Measurements from ENCODE around the gene MLH1. TPM values are rescaled to one million over a fixed set of nuclear protein-coding genes. Genes with fewer than 3 reads are reported as not detected.

The MLH1 gene
- polyA plus RNA-seq, 1 experiment = 38.2 TPM

DNA sequence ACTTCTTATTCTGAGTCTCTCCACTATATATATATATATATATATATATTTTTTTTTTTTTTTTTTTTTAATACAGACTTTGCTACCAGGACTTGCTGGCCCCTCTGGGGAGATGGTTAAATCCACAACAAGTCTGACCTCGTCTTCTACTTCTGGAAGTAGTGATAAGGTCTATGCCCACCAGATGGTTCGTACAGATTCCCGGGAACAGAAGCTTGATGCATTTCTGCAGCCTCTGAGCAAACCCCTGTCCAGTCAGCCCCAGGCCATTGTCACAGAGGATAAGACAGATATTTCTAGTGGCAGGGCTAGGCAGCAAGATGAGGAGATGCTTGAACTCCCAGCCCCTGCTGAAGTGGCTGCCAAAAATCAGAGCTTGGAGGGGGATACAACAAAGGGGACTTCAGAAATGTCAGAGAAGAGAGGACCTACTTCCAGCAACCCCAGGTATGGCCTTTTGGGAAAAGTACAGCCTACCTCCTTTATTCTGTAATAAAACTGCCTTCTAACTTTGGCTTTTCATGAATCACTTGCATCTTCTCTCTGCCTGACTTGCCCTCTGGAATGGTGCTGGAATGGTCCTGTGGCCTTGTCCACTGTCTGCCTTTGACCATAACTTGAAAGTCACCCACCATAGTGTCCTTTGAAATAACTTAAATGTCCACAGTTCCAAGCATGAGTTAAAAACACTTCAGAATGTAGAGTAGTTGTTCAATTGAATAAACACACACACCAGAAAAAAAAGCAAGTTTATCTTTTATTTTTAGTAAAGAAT lies 32.4 kb downstream of the MLH1 start:
- H3K27me3 ChIP-seq (ENCODE audit: control insufficient read depth, insufficient read depth, low read length) = no peaks in the 10 kb centered on the region
- TF ChIP-seq, protein P1, sequence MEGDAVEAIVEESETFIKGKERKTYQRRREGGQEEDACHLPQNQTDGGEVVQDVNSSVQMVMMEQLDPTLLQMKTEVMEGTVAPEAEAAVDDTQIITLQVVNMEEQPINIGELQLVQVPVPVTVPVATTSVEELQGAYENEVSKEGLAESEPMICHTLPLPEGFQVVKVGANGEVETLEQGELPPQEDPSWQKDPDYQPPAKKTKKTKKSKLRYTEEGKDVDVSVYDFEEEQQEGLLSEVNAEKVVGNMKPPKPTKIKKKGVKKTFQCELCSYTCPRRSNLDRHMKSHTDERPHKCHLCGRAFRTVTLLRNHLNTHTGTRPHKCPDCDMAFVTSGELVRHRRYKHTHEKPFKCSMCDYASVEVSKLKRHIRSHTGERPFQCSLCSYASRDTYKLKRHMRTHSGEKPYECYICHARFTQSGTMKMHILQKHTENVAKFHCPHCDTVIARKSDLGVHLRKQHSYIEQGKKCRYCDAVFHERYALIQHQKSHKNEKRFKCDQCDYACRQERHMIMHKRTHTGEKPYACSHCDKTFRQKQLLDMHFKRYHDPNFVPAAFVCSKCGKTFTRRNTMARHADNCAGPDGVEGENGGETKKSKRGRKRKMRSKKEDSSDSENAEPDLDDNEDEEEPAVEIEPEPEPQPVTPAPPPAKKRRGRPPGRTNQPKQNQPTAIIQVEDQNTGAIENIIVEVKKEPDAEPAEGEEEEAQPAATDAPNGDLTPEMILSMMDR (IDR thresholded peaks at IDR 0.05; ENCODE audit: low read depth, low read length) = no peak
- DNase-seq (ENCODE audit: low read depth, low spot score) = no peak
- H3K4me3 ChIP-seq (ENCODE audit: low read depth, low read length) = no peak overlapping the region
- H3K9me3 ChIP-seq (ENCODE audit: control insufficient read depth, insufficient read depth, low read length) = no peaks in the 10 kb centered on the region; the same call in 1 of the 2 replicates
- H3K27ac ChIP-seq (ENCODE audit: low read depth, low read length) = no peak overlapping the region
- CTCF ChIA-PET = interaction anchor here (0.7 to 2.6 kb wide), 5 partner anchors 10 to 195 kb away, joined by 3 to 29 read pairs (median 3); no protein-coding TSS in a partner anchor
- POLR2A ChIA-PET = no interaction called here

DNA sequence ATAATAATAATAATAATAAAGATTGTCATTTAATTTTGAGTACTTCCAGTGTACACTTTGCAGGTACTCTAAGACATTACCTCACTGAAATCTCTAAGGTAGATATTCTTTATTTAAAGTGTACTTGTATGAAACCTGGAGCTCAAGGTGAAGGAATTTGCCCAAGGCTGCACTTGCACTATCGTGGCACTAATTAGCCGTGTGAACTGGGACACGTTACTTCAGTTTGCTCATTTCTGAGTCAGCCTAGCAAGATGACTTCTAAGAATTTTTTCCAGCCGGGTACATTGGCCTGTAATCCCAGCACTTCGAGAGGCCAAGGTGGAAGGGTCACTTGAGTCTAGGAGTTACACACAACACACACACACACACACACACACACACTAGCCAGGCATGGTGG lies 33.5 kb downstream of the MLH1 start:
- CTCF ChIA-PET = interaction anchor here (1.0 to 1.1 kb wide), 2 partner anchors 54 to 186 kb away, joined by 3 read pairs; no protein-coding TSS in a partner anchor

DNA sequence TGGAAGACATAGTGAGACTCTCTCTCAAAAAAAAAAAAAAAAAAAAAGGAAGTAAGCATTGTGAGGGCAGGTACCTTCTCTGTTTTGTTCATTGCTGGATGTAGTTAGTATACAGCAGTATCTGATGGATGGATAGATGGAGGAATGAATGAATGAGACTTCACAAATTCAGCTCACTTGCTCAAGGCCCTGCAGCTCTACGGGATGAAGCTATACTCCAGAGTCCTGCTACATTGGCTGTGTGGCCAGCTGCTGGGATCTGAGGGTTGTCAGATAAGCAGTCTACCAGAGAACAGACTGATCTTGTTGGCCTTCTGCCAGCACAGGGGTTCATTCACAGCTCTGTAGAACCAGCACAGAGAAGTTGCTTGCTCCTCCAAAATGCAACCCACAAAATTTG lies 35.0 kb downstream of the MLH1 start:
- no peak for DNase-seq (ENCODE audit: low read depth, low spot score)
- Histone ChIP-seq H3K4me3 (ENCODE audit: low read depth, low read length) (no peak overlapping the region), H3K27me3 (ENCODE audit: control insufficient read depth, insufficient read depth, low read length) (no peaks in the 10 kb centered on the region), H3K27ac (ENCODE audit: low read depth, low read length) (no peak overlapping the region), H3K9me3 (ENCODE audit: control insufficient read depth, insufficient read depth, low read length) (no peaks in the 10 kb centered on the region; the same call in 1 of the 2 replicates)
- ChIA-PET CTCF (interaction anchor here (1.2 kb wide), 1 partner anchor 185 kb away, joined by 4 read pairs; no protein-coding TSS in a partner anchor), POLR2A (no interaction called here)
- TF ChIP-seq, protein P1 (IDR thresholded peaks at IDR 0.05; ENCODE audit: low read depth, low read length) = no peak

More for the DNA sequence above, 33.5 kb downstream of the MLH1 start:
- Histone ChIP-seq H3K27ac (ENCODE audit: low read depth, low read length) (no peak overlapping the region), H3K27me3 (ENCODE audit: control insufficient read depth, insufficient read depth, low read length) (no peaks in the 10 kb centered on the region), H3K9me3 (ENCODE audit: control insufficient read depth, insufficient read depth, low read length) (no peaks in the 10 kb centered on the region; the same call in 1 of the 2 replicates), H3K4me3 (ENCODE audit: low read depth, low read length) (no peak overlapping the region)
- no peak for DNase-seq (ENCODE audit: low read depth, low spot score)
- TF ChIP-seq, protein P1 (IDR thresholded peaks at IDR 0.05; ENCODE audit: low read depth, low read length) = no peak
- POLR2A ChIA-PET = no interaction called here

DNA sequence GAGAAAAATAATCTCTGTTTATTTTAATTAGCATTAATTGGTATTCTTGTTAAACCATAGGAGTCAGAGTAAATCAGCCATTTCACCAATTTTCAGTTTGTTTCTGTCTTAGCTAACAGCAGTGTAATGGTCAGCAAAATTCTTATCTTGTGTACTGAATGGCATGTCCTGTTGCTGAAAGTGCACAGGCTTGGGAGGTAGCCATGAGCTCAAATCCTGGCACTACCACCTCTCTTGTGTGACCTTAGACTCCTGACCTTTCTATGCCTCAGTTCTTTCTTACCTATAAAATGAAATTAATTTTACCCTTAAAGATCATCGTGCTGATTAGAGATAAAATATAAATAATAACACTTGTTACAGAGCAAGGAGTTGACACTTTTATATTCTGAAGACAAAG lies 35.8 kb downstream of the MLH1 start:
- CTCF ChIA-PET = interaction anchor here (0.6 kb wide), 1 partner anchor 39 kb away, joined by 5 read pairs; no protein-coding TSS in a partner anchor
- Histone ChIP-seq H3K4me3 (ENCODE audit: low read depth, low read length) (no peak overlapping the region), H3K27ac (ENCODE audit: low read depth, low read length) (no peak overlapping the region), H3K27me3 (ENCODE audit: control insufficient read depth, insufficient read depth, low read length) (no peaks in the 10 kb centered on the region), H3K9me3 (ENCODE audit: control insufficient read depth, insufficient read depth, low read length) (no peaks in the 10 kb centered on the region; the same call in 1 of the 2 replicates)
- no peak for DNase-seq (ENCODE audit: low read depth, low spot score)
- TF ChIP-seq, protein P1 (IDR thresholded peaks at IDR 0.05; ENCODE audit: low read depth, low read length) = no peak
- POLR2A ChIA-PET = no interaction called here

DNA sequence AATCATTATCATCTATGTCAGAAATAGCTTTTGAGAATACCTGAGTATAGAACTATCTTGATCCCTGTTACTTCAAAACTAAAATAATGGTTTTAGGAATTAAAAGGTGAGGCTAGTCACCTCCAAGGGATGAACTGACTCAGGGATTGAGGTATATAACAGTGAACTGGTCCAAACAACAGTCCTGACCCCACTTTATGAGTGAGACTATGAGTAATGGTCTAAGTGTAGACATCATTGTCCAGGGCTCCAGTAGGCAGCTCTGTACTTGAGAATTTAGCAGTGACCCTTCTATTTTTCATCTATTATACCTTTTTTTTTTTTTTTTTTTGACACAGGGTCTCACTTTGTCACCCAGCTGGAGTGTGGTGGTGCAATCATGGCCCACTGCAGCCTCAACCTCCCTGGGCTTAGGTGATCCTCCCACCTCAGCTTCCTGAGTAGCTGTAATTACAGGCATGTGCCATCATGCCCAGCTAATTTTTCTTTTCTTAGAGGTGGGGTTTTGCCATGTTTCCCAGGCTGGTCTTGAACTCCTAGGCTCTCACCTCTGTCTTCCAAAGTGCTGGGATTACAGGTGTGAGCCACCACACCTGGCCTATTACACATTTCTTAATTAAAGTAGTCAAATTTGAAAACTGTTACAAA lies 36.3 kb downstream of the MLH1 start:
- no peak for DNase-seq (ENCODE audit: low read depth, low spot score)
- H3K27me3 ChIP-seq (ENCODE audit: control insufficient read depth, insufficient read depth, low read length) = no peaks in the 10 kb centered on the region
- ChIA-PET CTCF (interaction anchor here (0.6 kb wide), 1 partner anchor 38 kb away, joined by 5 read pairs; no protein-coding TSS in a partner anchor), POLR2A (no interaction called here)
- TF ChIP-seq, protein P1 (IDR thresholded peaks at IDR 0.05; ENCODE audit: low read depth, low read length) = no peak
- H3K27ac ChIP-seq (ENCODE audit: low read depth, low read length) = no peak overlapping the region
- H3K4me3 ChIP-seq (ENCODE audit: low read depth, low read length) = no peak overlapping the region
- no peaks in the 10 kb centered on the region; the same call in 1 of the 2 replicates for H3K9me3 ChIP-seq (ENCODE audit: control insufficient read depth, insufficient read depth, low read length)

Measured in AG04450 (cell line).